H9 (cell line): Measurements from ENCODE around the gene CD300C. TPM values are rescaled to one million over a fixed set of nuclear protein-coding genes. Genes with fewer than 3 reads are reported as not detected.

ENCODE experiments used
- DNase-seq: peaks from one replicate; pipeline ENCODE4 v3.0.0-alpha.2; 2017
- H2AFZ ChIP-seq: one replicate; pipeline ENCODE4 v1.6.1; 2013; ENCODE audit warnings: mild to moderate bottlenecking, low read length, control low read depth, moderate library complexity
- H2AK5ac ChIP-seq: 2 replicates; pipeline ENCODE4 v1.6.1; 2013; ENCODE audit warnings: low read length, control low read depth, mixed read lengths; ENCODE audit not compliant: insufficient read length
- H2BK120ac ChIP-seq: one replicate; pipeline ENCODE4 v1.6.1; 2013; ENCODE audit warnings: low read depth, mild to moderate bottlenecking, low read length, control low read depth, inconsistent platforms; ENCODE audit not compliant: poor library complexity, severe bottlenecking
- H2BK12ac ChIP-seq: 2 replicates; pipeline ENCODE4 v1.6.1; 2013; ENCODE audit warnings: low read length, control low read depth, mixed read lengths, low read depth; ENCODE audit not compliant: insufficient read length
- H2BK15ac ChIP-seq: 2 replicates; pipeline ENCODE4 v1.6.1; 2013; ENCODE audit warnings: low read depth, low read length, control low read depth
- H2BK20ac ChIP-seq: one replicate; pipeline ENCODE4 v1.6.1; 2013; ENCODE audit warnings: low read depth, mild to moderate bottlenecking, low read length, control low read depth, inconsistent platforms; ENCODE audit not compliant: poor library complexity, severe bottlenecking
- H2BK5ac ChIP-seq: 2 replicates; pipeline ENCODE4 v1.6.1; 2013; ENCODE audit warnings: low read length, control low read depth, mixed read lengths; ENCODE audit not compliant: insufficient read length
- H3K14ac ChIP-seq: 2 replicates; pipeline ENCODE4 v1.6.1; 2013; ENCODE audit warnings: low read length, control low read depth; ENCODE audit not compliant: insufficient read depth
- H3K18ac ChIP-seq: 2 replicates; pipeline ENCODE4 v1.6.1; 2013; ENCODE audit warnings: low read depth, mild to moderate bottlenecking, mixed read lengths, low read length, control low read depth; ENCODE audit not compliant: insufficient read length
- H3K23ac ChIP-seq: 2 replicates; pipeline ENCODE4 v1.6.1; 2013; ENCODE audit warnings: low read length, control low read depth, mixed read lengths, low read depth; ENCODE audit not compliant: insufficient read length
- H3K23me2 ChIP-seq: 2 replicates; pipeline ENCODE4 v1.6.1; 2013; ENCODE audit warnings: low read depth, mild to moderate bottlenecking, mixed read lengths, low read length, control low read depth; ENCODE audit not compliant: insufficient read length, poor library complexity, severe bottlenecking
- H3K27ac ChIP-seq: 2 replicates; pipeline ENCODE4 v1.5.1; 2013; ENCODE audit warnings: low read length, control low read depth, mixed read lengths, low read depth; ENCODE audit not compliant: insufficient read length
- H3K27me3 ChIP-seq: 2 replicates; pipeline ENCODE4 v1.6.1; 2013; ENCODE audit warnings: low read length, control low read depth, inconsistent platforms; ENCODE audit not compliant: insufficient read depth
- H3K4ac ChIP-seq: 2 replicates; pipeline ENCODE4 v1.6.1; 2013; ENCODE audit warnings: low read depth, mild to moderate bottlenecking, control low read depth, inconsistent platforms, low read length, moderate library complexity
- H3K4me1 ChIP-seq: 2 replicates; pipeline ENCODE4 v1.6.1; 2013; ENCODE audit warnings: low read length, control low read depth, inconsistent platforms; ENCODE audit not compliant: insufficient read depth
- H3K4me2 ChIP-seq: 2 replicates; pipeline ENCODE4 v1.6.1; 2013; ENCODE audit warnings: low read length, control low read depth, mixed read lengths; ENCODE audit not compliant: insufficient read length, insufficient read depth
- H3K56ac ChIP-seq: 2 replicates; pipeline ENCODE4 v1.6.1; 2013; ENCODE audit warnings: low read depth, mild to moderate bottlenecking, mixed read lengths, low read length, control low read depth; ENCODE audit not compliant: insufficient read length
- H3K79me1 ChIP-seq: 2 replicates; pipeline ENCODE4 v1.6.1; 2013; ENCODE audit warnings: low read depth, mild to moderate bottlenecking, moderate library complexity, low read length, control low read depth, inconsistent platforms; ENCODE audit not compliant: insufficient read depth, poor library complexity, severe bottlenecking
- H3K79me2 ChIP-seq: 2 replicates; pipeline ENCODE4 v1.6.1; 2013; ENCODE audit warnings: low read length, control low read depth, inconsistent platforms; ENCODE audit not compliant: insufficient read depth
- H3K9ac ChIP-seq: 2 replicates; pipeline ENCODE4 v1.6.1; 2013; ENCODE audit warnings: low read length, control low read depth, mixed read lengths; ENCODE audit not compliant: insufficient read length; ENCODE audit errors: extremely low read depth
- H3K9me3 ChIP-seq: one replicate; pipeline ENCODE4 v1.6.1; 2013; ENCODE audit warnings: low read depth, low read length, inconsistent platforms; ENCODE audit not compliant: control insufficient read depth
- H3T11ph ChIP-seq: one replicate; pipeline ENCODE4 v1.6.1; 2013; ENCODE audit warnings: mild to moderate bottlenecking, low read length, control low read depth, inconsistent platforms
- H4K20me1 ChIP-seq: one replicate; pipeline ENCODE4 v1.6.1; 2013; ENCODE audit not compliant: control insufficient read depth, insufficient read length, insufficient read depth
- H4K5ac ChIP-seq: 2 replicates; pipeline ENCODE4 v1.6.1; 2013; ENCODE audit warnings: low read depth, mild to moderate bottlenecking, mixed read lengths, low read length, control low read depth; ENCODE audit not compliant: insufficient read length
- H4K8ac ChIP-seq: replicated peaks from 2 replicates; pipeline ENCODE4 v1.6.1; 2013; ENCODE audit warnings: low read length, control low read depth, mixed read lengths, low read depth; ENCODE audit not compliant: insufficient read length
- H4K91ac ChIP-seq: 2 replicates; pipeline ENCODE4 v1.6.1; 2013; ENCODE audit warnings: low read depth, mild to moderate bottlenecking, moderate library complexity, mixed read lengths, low read length, control low read depth; ENCODE audit not compliant: insufficient read length
- H3K27ac Mint-ChIP-seq, 3 experiments: 2 replicates in 2 of 3; 3 replicates in 1 of 3; pipeline ENCODE4 v1.8.0; 2020 to 2021; ENCODE audit warnings: mixed read lengths in 3 of 3, mild to moderate bottlenecking in 1 of 3, moderate library complexity in 1 of 3
- H3K27me3 Mint-ChIP-seq: 2 replicates; pipeline ENCODE4 v1.8.0; 2021; ENCODE audit warnings: low read depth, mild to moderate bottlenecking, moderate library complexity, mixed read lengths
- H3K36me3 Mint-ChIP-seq, 3 experiments: 2 replicates in 2 of 3; 3 replicates in 1 of 3; pipeline ENCODE4 v1.8.0; 2020 to 2021; ENCODE audit warnings: low read depth in 3 of 3, mixed read lengths in 3 of 3; ENCODE audit not compliant: insufficient read depth in 1 of 3
- H3K4me1 Mint-ChIP-seq, 2 experiments: 2 replicates each; pipeline ENCODE4 v1.8.0; 2020; ENCODE audit warnings: mixed read lengths in 2 of 2
- H3K4me3 Mint-ChIP-seq, 2 experiments: 2 replicates in 1 of 2; 3 replicates in 1 of 2; pipeline ENCODE4 v1.8.0; 2020 to 2021; ENCODE audit warnings: mild to moderate bottlenecking in 2 of 2, mixed read lengths in 2 of 2, moderate library complexity in 1 of 2
- H3K9me3 Mint-ChIP-seq, 2 experiments: 2 replicates in 1 of 2; 3 replicates in 1 of 2; pipeline ENCODE4 v1.8.0; 2020; ENCODE audit warnings: mild to moderate bottlenecking in 2 of 2, mixed read lengths in 2 of 2, moderate library complexity in 1 of 2
- WGBS: extraction: QIAGEN DNeasy Blood & Tissue Kit; methylation state at CpG from one replicate; pipeline ENCODE4 v1.1.7; 2013; ENCODE audit warnings: missing lambda C conversion rate, low lambda C conversion rate, mixed read lengths; ENCODE audit not compliant: insufficient read length; ENCODE audit errors: extremely low coverage; 5-methylcytosine and 5-hydroxymethylcytosine counted together
- total RNA-seq: library from RNA; stranded (reverse); gene quantifications from 2 replicates; pipeline ENCODE4 v1.2.1, GENCODE V29; 2021
- TF ChIP-seq, protein P1 (sequence below): fragments of 200-600 bp; sonication (generic); conservative IDR thresholded peaks from 3 replicates; pipeline ENCODE4 v1.8.0; 2021; ENCODE audit warnings: antibody characterized with exemption, mild to moderate bottlenecking

CD300C gene
- total RNA-seq, 1 experiment from 2014 or later: not detected

DNA sequence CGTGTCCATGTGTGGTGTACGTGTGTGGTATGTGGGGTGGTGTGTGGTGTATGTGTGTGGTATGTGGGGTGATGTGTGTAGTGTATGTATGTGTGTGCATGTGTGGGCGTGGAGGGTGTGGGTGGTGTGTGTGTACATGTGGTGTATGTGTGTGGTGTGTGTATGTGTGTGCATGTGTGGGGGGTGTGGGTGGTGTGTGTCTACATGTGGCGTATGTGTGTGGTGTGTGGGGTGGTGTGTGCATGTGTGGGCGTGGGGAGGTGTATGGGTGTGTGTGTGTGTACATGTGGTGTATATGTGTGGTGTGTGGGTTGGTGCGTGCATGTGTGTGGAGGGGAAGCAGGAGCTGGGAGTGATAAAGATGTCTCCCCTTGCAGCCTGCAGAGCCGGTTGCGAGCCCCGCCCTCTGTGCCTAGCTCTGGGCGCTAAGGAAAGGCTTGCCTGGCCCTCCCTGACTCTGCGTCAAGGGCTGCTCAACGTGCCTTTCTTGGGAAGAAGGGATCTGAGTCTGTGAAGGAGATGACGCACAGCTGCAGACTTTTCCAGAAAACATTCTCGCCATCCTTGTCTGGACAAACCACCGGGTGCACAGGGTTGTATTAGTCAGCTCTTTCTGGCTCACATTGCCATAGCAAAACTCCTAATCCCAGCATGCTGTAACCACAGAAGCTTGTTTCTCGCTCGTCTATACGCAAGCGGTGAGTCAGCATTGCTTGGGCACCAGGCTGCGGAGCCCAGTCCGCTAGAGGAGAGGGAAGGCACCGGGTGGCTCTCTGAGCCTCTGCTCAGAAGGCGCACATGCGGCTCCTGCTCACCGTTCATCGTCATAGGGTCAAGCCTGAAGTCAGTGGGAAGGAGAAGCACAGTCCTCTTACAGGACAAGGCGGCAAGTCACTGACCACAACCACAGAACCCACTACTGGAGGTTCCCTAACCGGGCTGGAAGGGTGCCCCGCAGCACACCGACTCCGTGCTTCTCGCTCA lies 23.4 kb upstream of the CD300C start:
- Histone ChIP-seq H3K23me2 (no peaks in the 10 kb centered on the region), H3K27ac (no peak overlapping the region), H4K20me1 (no peaks in the 10 kb centered on the region), H2BK15ac (no peak overlapping the region), H3T11ph (no peak overlapping the region), H2BK12ac (no peak overlapping the region), H3K79me2 (no peaks in the 10 kb centered on the region), H4K8ac (no peak overlapping the region), H3K9me3 (no peaks in the 10 kb centered on the region), H4K91ac (no peak overlapping the region), H3K4me1 (peaks cover 2% of the 10 kb centered on the region; the same call in 1 of the 2 replicates), H2AFZ (no peak overlapping the region), H2BK20ac (no peak overlapping the region), H3K56ac (no peak overlapping the region), H3K79me1 (no peaks in the 10 kb centered on the region), H3K4ac (no peak overlapping the region), H3K23ac (no peak overlapping the region), H2AK5ac (no peak overlapping the region), H3K9ac (no peak overlapping the region), H2BK5ac (no peak overlapping the region), H3K14ac (no peak overlapping the region; the same call in 1 of the 2 replicates), H3K18ac (no peak overlapping the region), H3K4me2 (no peak overlapping the region), H2BK120ac (no peak overlapping the region), H3K27me3 (no peaks in the 10 kb centered on the region), H4K5ac (no peak overlapping the region)
- Mint-ChIP-seq H3K36me3 (no peaks in the 10 kb centered on the region; a peak in 1 of 7 replicates), H3K27me3 (peaks cover 37% of the 10 kb centered on the region), H3K9me3 (no peaks in the 10 kb centered on the region; a peak in 1 of 5 replicates), H3K27ac (no peak overlapping the region), H3K4me1 (peaks cover 4 to 9% of the 10 kb centered on the region in 2 experiments), H3K4me3 (no peak overlapping the region; a peak in 1 of 5 replicates)
- peak; percentile 60 for DNase-seq
- TF ChIP-seq, protein P1, sequence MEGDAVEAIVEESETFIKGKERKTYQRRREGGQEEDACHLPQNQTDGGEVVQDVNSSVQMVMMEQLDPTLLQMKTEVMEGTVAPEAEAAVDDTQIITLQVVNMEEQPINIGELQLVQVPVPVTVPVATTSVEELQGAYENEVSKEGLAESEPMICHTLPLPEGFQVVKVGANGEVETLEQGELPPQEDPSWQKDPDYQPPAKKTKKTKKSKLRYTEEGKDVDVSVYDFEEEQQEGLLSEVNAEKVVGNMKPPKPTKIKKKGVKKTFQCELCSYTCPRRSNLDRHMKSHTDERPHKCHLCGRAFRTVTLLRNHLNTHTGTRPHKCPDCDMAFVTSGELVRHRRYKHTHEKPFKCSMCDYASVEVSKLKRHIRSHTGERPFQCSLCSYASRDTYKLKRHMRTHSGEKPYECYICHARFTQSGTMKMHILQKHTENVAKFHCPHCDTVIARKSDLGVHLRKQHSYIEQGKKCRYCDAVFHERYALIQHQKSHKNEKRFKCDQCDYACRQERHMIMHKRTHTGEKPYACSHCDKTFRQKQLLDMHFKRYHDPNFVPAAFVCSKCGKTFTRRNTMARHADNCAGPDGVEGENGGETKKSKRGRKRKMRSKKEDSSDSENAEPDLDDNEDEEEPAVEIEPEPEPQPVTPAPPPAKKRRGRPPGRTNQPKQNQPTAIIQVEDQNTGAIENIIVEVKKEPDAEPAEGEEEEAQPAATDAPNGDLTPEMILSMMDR: no peak
- 100% methylated on average over 2 of the region's 32 CpGs for WGBS
